Epithelial cell of prostate (primary cell): Measurements from ENCODE around the gene DYRK1B.
"Not testable (repeated sequence)": the region's sequence is repeated elsewhere in the genome, so short reads cannot be mapped to it uniquely, and the experiment has no call there.

Experiments
- DNase-seq: peaks from one replicate; pipeline ENCODE4 v3.0.0-alpha.2; 2011; ENCODE audit warnings: low read depth, low spot score
- H3K27ac ChIP-seq: fragments of 450-650 bp; 2 replicates; pipeline ENCODE4 v1.5.1; 2017; ENCODE audit warnings: mild to moderate bottlenecking

The DYRK1B gene

DNA sequence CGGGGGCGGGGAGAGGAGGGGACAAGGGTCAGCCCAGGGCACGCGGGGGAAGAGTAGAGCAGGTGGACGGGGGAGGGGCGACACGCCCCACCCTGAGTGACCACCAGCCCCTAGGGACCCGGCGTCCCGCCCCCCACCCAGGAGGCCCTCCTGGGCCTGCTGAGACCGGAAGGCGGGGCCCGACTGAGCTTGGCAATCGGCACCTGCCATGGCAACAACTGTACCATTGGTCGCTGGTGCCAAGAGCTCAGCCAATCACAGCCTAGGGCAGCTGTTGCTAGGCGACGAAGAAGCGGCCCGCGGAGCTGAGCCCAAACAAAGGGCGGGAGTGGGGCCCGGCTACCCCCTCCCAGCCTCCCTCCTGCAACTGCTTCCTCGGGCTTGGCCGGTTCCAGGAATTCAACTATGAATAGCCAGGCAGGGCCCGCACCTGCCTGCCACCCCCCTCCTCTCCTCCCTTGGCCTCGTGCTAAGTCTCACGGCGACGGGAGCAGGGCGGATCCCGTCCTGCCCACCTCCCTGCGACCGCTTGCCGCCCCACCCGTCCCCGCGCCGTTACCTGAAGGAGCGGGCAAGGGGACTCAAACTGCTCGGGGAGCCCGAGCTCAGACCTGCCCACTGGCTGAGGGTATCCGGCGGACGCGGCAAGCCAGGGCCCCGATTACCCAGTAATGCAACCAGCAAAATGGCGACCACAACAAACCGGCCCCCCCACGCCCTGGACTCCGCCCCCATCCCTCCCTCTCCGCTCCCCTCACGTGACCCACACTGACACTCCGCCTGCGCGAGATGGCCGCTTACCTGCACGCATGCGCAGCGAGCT is at the start of gene DYRK1B:
Gene DYRK1B (minus strand): TSS at position 699 of the 823 bp plus-strand sequence. CDS start 2,295 bp downstream, outside the sequence.
- DNase-seq = peak; percentile 88
- H3K27ac ChIP-seq = peak within 1 kb of the TSS; percentile 59

DNA sequence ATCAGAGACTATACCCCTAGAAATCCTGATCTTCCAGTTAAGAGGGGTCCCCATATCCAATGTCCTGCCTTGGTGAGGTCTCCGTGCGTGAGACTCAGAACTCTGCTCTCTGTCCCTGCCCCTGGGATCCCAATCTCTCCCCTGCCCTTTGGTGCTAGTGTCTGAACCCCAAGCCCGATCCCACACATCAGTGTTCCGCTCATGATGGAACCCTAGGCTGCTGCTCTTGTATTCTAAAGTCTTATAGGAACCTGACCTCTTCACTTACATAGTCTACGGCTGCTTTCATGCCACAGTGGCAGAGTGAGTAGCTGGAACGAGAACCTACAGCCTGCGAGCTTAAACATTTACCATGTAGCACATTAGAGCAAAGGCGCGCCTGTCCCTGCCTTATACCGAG is 48.7 kb upstream of the DYRK1B start:
- DNase-seq, H3K27ac ChIP-seq: not testable (repeated sequence)

DNA sequence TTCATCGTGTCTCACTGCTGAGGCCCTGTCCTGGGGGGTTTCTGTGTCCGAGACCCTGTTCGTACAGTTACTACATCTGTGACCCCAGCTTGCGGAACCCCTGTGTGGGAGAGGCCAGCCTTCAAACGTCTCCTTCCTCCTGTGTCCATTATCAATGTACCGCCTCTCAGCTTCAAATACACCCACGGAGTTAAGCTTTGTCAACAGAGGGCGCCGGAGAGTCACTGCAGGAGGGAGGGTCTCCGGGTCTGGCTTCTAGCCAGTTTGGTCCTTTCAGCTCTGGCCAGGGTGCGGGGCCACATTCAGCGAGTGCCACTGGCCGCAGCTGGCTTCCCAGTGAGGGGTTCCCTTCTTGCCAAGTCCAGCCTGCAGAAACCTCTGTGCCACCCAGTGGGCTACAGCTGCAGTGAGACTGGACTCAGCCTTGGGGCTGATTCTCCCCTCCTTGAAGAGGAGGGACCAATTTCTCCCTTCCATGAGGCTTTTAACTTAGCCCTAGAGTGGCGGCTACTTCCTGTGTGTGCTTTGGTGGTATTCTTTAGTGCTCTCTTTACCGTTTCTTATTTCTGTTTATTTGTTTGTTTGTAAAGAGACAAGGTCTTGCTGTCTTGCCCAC is 47.6 kb upstream of the DYRK1B start:
- DNase-seq, H3K27ac ChIP-seq: not testable (repeated sequence)

DNA sequence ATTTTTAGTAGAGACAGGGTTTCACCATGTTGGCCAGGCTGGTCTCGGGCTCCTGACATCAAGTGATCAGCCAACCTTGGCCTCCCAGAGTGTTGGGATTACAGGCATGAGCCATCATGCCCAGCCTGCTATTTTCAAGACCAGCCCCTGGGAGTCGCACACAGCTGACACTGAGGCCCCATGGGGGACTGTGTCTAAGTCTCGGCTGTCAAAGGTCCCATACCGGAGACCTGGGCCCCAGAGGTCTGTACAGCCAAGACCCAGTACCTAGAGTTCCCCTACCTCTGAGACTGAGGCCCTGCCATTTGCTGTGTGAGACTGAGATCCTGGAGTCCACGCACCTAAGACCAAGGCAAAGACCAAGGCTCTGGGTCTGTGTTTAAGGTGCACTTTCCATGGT is 46.3 kb upstream of the DYRK1B start:
- DNase-seq, H3K27ac ChIP-seq: not testable (repeated sequence)

DNA sequence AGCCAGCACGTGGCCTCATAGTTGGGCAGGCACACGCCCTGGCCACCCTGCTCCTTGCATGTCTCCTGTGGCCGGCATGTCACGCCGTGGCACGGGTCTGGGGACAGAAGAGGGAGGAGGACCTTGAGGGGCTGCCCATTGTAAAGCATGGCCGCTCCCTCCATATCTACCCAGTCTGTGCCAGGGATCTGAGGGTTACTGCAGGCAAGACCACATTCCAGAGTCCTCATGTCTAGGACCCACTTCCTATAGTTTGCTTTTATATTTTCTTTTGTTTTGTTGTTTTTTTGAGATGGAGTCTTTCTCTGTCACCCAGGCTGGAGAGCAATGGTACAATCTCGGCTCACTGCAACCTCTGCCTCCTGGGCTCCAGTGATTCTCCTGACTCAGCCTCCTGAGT is 45.8 kb upstream of the DYRK1B start:
- DNase-seq, H3K27ac ChIP-seq: not testable (repeated sequence)

DNA sequence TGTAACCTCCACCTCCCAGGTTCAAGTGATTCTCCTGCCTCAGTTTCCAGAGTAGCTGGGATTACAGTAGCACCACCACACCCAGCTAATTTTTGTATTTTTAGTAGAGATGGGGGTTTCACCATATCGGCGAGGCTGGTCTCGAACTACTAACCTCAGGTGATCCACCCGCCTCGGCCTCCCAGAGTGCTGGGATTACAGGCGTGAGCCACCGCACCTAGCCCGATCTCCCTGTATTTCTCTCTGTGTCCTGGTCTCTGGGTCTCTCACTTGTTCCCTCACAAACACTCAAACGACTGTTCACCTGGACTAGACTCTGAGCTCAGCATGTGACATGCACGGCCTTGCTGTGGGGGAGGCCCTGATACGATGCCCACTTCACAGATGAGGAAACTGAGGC is 44.9 kb upstream of the DYRK1B start:
- DNase-seq, H3K27ac ChIP-seq: not testable (repeated sequence)

DNA sequence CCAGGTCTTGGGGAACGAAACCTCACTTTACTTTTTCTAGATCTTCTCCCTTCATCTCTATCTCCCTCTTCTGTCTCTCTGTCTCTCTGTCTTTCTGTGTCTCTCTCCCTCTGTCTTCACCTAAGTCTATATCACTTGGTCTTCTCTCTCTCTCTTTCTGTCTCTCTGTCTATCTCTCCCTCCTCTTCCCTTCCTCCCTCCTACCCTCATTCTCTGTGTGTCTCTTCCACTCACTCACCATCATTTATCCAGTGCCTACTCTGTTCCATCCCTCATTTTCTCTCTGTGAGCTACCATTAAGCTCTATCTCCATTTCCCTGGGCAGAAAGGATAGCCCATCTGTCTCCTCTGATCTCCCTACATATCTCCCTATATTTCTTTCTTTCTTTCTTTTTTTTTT is 44.4 kb upstream of the DYRK1B start:
- H3K27ac ChIP-seq = no peak overlapping the region
- no peak for DNase-seq

DNA sequence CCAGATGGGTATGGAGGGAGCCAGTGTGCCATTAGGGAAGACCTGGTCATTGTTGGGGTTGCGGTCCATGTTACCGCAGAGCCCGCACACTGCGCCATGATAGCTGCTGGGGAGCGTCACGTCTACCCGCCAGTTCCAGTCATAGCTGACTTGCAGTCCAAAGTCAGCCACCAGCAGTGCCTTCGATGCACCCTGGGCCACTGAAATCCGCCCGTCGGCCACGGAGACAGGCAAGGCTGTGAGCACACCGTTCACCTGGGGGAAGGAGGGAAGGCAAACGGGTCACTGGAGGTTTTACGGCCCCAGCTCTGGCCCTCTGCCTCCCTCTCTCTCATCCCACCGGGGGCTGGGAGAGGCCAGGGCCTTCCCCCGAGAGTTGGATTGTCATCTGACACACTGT is 44.0 kb upstream of the DYRK1B start:
- H3K27ac ChIP-seq, DNase-seq: not testable (repeated sequence)

DNA sequence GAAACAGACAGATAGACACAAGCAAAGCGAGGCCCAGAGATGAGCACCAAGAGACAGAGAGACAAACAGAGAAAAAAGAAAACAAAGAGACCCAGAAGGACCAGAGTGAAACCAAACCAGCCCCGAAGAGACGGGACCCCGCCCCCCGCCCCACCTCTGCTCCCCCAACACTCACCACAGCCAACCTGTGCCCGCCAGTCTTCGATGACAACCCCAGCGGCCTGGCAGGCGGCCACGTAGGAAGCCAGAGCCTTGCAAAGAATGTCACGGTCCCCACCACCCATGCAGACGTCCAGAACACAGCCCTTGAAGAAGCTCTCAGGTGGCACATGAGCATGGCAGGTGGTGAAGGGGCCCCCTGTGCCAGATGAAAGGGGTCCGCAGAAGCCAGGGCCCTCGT is 43.5 kb upstream of the DYRK1B start:
- not testable (repeated sequence) for H3K27ac ChIP-seq, DNase-seq

DNA sequence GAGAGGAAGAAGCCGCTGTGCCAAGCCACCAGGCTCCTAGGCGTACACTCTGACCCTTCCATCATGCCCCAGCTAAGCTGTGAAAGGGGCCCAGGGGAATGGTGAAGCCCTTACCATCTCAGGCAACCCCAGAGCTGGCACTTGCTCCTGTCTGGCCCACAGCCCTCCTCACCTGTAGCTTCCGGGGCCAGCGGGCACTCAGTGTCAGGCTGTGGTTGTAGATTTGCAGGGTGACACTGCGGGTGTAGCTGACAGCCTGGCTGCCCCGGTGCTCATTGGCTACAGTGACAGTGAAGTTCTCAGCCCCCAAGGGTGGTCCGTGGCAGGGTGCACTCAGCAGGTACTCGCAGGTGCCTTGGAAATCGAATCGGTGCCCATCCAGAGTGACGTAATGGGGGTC is 42.5 kb upstream of the DYRK1B start:
- H3K27ac ChIP-seq, DNase-seq: not testable (repeated sequence)

DNA sequence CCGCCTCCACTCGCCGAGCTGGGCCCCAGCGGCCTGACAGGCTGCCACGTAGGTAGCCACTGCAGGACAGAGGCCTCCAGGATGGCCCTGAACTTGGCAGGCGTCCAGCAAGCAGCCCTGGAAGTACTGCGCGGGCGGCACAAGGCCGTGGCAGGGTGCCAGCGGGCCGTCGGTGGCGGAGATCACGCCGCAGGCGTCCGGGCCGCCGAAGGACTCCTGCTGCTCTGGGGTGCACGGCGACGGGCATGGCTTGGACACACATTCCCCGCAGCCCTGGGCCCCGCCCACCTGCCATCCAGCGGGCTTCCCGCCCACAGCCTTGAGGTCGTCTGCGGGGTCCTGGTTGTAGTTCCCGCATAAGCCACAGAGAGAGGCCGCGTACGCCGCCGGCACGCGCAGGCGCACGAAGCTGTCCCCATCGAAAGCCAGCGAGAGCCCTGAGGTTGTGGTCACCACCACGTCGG is 41.5 kb upstream of the DYRK1B start:
- not testable (repeated sequence) for DNase-seq, H3K27ac ChIP-seq

DNA sequence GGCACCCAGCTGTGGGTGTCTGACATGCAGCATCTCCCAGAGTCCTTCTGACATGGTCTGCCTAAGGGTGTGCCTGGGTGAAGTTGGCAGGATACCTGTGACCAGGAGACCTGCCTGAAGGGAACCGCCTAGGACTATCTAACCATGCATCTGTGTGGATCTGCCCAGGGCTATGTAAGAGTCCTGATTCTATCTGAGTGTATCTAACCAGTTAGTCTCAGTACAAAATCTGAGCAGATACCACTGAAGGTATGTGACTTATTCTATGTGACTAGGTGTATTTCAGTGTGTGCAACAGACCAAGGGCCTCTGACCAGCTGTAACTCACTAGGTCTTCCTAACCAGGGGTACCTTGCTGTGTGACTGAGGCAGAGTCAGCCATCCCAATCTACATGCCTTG is 40.4 kb upstream of the DYRK1B start:
- DNase-seq = no peak
- H3K27ac ChIP-seq = no peak overlapping the region

DNA sequence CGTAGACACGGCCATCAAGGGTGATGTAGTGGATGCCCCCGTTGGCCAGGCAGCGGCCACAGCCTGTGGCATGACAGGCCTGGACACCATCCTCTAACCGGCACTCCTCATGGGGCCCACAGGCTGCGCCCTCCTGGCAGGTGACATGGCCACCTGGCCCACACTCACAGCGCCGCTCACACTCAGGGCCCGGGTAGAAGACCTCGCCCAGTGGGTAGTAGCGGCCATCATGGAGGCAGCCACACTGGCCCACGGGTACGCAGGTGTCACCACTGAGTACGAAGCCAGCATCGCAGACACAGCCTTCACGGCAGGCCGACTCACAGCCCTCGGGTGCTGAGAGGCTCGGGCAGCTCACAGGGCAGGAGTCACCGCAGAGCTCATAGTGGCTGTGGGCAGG is 39.4 kb upstream of the DYRK1B start:
- H3K27ac ChIP-seq = no peak overlapping the region

DNA sequence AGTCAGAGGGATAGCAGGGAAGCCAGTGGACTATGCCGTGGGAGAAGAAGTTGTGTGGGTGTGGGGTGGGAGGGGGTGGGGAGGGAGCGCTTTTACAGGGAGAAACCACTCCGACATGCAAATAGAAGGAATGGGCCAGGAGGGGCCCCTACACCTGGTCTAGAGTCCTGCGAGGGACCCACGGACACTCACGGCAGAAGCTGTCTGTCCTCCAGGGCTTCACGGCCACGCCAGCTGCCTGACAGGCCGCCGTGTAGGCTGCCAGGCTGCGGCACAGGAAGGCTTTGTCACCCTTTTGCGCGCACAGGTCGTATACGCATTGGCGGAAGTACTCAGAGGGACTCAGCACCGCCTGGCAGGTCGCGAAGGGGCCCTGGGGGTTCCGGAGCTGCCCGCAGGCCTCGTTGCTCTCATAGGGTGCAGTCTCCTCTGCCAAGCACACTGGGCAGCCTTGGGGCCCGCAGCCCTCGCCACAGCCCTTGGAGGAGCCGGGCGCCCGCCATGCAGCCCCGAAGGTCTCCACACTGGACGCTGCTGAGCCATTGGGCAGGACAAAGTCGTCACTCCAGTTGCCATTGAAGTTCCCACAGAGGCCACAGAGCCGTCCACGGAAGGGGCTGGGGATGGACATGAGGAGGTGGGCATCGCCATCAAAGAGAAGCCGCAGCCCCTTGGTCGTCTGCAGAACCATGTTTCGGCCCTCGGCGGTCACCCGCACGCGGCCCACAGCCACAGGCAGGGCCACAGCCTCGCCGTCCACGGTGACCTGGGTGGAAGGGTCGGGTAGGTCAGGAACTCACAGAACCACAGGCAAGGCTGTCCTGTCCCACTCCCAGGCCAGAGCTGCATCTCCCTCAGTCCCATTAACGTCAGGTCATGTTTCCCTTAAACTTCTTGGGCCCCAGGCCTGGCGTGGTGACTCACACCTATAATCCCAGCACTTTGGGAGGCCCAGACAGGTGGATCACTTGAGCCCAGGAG is 38.2 kb upstream of the DYRK1B start:
- no peak for DNase-seq
- H3K27ac ChIP-seq = no peak overlapping the region

More for the DNA sequence above, 39.4 kb upstream of the DYRK1B start:
- DNase-seq = no peak

DNA sequence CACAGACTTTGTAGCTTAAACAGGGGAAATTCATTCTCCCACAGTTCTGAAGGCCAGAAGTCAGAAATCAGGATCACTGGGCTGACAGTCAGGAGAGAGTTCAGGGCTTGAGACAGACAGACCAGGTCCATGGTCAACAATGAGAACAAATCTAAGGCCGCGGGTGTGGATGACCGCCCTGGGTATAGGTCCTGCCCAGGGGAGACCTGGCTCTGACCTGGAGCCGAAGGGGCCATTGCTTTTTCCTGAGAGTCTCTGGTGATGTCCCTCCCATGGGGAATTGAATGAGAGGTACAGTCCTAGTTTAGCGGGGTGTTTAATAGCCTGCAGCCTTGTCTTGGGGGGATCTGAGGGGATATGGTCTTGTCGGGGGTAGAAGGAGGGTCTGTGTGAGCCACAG is 37.4 kb upstream of the DYRK1B start:
- DNase-seq = no peak
- H3K27ac ChIP-seq = no peak overlapping the region

DNA sequence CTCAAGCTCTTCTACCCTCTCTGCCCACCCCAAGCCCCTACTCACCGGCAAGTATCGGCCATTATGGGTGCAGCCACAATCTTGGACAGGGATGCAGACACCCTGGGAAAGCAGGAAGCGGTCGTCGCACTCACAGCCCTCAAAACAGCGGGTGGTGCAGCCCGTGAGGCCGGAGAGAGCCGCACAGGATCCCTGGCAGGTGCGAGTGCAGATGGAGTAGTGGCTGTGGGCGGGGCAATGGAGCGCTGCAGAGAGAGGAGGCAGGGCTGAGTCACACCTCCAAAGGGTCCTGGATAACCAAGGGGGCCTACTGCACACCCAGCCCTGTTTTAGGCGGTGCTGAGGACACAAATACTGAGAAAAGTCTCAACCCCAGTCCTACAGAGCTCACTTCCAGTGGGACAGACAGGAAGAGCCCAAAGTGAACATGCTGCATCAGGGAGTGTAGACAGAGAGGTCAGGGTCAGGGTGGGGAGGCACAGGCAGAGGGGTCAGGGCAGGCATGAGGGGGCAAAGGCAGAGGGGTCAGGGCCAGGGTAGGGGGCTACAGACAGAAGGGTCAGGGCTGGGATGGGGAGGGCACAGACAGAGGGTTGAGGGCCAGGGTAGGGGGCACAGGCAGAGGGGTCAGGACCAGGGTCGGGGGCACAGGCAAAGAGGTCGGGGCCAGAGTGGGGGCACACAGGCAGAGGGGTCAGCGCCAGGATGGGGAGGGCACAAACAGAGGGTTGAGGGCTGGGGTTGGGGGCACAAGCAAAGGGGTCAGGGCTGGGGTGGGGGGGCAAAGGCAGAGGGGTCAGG is 36.4 kb upstream of the DYRK1B start:
- H3K27ac ChIP-seq = no peak overlapping the region
- no peak for DNase-seq

DNA sequence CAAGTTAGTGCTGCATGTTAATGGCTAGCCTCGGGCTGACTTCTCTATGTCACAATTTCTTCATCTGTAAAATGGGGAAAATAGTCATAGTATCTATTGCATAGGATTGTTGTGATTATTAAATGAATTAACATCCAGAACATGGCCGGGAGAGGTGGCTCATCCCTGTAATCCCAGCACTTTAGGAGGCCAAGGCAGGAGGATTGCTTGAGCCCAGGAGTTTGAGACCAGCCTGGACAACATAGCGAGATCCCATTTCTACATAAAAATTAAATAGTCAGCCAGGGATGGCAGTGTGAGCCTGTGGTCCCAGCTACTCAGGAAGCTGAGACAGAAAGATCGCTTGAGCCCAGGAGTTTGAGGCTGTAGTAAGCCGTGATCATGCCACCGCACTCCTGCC is 34.0 kb upstream of the DYRK1B start:
- no peak overlapping the region for H3K27ac ChIP-seq
- no peak for DNase-seq

DNA sequence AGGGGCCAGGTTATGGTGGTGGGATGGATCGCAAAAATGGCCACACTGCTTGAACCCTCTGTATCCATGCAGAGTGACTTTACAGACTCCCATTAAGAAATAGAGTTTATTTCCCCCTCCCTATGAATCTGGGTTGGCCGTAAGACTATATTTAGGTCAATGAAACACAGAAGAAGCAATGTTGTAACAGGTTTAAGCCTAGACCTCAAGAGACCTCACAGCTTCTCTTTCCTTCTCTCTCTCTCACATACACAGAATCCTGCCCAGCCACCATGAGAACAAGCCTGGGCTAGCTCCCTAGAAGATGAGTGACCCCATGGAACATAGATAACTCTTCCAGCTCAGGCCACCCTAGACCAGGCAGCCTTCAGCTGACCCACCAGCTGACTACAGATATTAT is 33.2 kb upstream of the DYRK1B start:
- DNase-seq = no peak
- H3K27ac ChIP-seq = no peak overlapping the region

DNA sequence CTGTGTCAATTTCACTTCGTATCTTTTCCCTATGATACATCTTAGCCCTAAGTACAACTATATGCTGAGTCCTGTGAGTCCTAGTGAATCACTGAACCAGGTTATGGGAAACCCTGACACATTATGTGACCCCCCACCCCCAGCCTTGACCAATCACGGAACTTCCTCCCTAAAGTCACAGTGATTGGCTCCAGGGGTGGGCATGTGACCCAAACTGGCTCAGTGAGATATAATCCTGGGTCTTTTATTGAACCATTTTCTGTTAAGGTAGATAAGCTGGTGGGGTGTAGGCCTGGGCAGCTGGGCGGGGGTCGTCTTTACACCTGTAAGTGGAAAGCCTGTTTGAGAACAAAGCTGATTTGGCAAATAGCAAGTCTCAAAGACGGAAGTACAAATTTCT is 32.0 kb upstream of the DYRK1B start:
- H3K27ac ChIP-seq = no peak overlapping the region
- no peak for DNase-seq

DNA sequence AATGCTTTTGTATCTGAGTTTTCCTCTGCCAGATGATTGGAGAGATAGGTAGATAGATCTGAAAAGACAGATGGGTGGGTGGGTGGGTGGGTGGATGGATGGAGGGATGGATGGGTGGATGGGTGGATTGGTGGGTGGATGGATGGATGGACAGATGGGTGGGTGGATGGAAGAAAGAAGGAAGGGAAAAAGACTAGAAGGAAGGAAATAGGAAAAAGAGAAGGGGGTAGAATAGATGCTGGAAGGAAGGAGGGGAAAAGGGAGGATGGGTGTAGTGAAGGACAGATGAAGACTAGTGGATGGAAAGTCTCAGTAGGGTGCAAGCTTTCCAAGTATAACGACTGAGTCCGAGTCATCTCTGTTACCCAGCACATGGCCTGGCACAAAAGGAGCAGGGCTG is 31.2 kb upstream of the DYRK1B start:
- no peak overlapping the region for H3K27ac ChIP-seq
- no peak for DNase-seq
